Measurements from ENCODE around the gene ZNF362.
A peak's percentile ranks its signal among the peaks of the same experiment; 100 is the strongest.

Gene ZNF362

DNA sequence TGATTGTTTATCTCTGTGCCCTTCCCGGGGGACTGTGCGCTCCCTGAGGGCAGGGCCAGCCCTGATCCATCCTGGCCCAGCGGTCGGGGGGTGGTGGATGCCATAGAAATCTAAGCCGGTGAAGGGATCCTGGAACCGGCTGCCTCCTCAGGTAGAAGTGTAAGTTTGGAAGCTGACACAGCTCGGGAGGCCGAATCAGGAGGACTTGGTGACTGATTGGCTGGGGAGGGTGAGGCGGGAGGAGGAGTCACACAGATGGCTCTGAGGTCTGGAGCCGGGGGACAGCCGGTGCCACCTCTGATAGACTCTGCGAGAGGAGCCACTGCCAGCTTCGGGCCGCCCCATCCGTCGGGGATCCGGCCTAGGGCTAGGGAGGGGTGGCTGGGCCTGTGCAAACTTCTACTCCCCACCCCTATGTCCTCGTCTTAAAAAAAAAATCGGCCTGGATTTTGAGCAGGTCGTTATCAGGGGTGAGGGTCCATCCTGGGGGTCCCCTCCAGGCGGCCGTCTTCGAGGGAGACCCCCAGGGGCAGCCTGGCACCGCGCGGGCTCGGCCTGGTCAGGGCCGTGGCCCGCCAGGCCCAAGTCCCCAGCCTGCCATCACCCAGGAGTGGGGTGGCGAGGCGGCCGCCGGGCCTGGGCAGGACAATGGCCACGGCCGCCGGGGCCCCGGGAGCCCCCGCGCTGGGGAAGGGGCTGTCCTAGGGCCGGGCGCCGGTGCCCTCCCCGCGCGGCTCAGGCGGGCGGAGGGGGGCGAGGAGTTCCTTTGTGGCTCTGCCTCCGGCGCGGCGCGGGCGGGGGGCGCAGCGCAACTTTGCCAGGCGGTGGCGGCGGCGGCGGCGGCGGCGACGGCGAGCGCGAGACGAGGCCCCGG lies 708 bp upstream of the ZNF362 start:
- peak overlapping the region; percentile 65; the same call in 1 of the 2 replicates for H3K4me3 ChIP-seq (ENCODE audit: low read length)
- no peak for TF ChIP-seq ZNF274 (IDR thresholded peaks at IDR 0.05; ENCODE audit: low read depth, low read length)

GRCh38 chr1:33256221-33256470 lies 146 bp upstream of the ZNF362 start:
- peak overlapping the region; percentile 97; the same call in 1 of the 2 replicates for H3K4me3 ChIP-seq (ENCODE audit: low read length)
- TF ChIP-seq ZNF274 (IDR thresholded peaks at IDR 0.05; ENCODE audit: low read depth, low read length) = no peak

- no peak for TF ChIP-seq ZNF274 (IDR thresholded peaks at IDR 0.05; ENCODE audit: low read depth, low read length)
- peak overlapping the region; percentile 97 for H3K4me3 ChIP-seq (ENCODE audit: low read length)
These were observed 997 bp downstream of the ZNF362 start for GRCh38 chr1:33257207-33257771.

GRCh38 chr1:33257772-33258712 lies 1.8 kb downstream of the ZNF362 start:
- peak overlapping the region; percentile 97 for H3K4me3 ChIP-seq (ENCODE audit: low read length)
- no peak for TF ChIP-seq ZNF274 (IDR thresholded peaks at IDR 0.05; ENCODE audit: low read depth, low read length)

- H3K4me3 ChIP-seq (ENCODE audit: low read length) = no peak overlapping the region
- no peak for TF ChIP-seq ZNF274 (IDR thresholded peaks at IDR 0.05; ENCODE audit: low read depth, low read length)
These were observed 2.5 kb downstream of the ZNF362 start for GRCh38 chr1:33258788-33259274.

DNA sequence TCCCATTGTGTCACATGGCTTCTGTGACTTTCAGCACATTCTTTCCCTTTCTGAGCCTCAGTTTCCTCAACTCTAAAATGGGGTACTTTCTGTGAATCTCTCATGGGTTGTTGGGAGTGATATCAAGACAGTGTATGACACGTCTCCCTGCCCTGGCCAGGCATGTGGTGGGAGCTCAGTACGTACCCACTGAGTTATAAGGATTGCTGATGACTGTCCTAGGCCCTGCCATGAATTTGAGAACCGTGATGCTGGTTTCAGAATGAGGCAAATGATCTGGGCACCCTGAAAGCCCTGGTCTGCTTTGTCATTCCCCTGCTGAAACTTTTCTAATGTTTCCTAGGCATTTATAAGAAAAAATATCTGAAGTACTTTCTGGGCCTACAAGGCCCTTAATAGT lies 3.6 kb downstream of the ZNF362 start:
- TF ChIP-seq ZNF274 (IDR thresholded peaks at IDR 0.05; ENCODE audit: low read depth, low read length) = no peak

DNA sequence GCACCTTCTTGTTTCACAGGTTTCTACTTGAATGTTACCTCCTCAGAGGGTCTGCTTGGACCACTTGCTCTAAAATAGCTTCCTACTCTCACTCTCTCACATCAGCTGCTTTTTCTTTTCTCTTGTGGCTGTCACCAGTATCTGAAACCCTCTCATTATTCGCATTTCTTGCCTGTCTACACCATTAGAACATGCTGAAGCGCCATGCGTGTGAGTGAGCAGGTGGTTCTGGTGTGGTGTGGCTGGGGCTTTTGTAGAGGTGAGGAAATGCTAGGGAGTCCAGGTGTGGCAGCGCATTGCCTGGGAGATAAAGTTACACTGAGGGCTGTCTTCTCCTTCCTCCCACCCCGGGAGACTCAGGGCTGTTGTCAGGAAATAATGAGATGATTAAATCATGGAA lies 4.1 kb downstream of the ZNF362 start:
- H3K4me3 ChIP-seq (ENCODE audit: low read length) = no peak overlapping the region
- no peak for TF ChIP-seq ZNF274 (IDR thresholded peaks at IDR 0.05; ENCODE audit: low read depth, low read length)

More for the DNA sequence above, 3.6 kb downstream of the ZNF362 start:
- no peak overlapping the region for H3K4me3 ChIP-seq (ENCODE audit: low read length)

DNA sequence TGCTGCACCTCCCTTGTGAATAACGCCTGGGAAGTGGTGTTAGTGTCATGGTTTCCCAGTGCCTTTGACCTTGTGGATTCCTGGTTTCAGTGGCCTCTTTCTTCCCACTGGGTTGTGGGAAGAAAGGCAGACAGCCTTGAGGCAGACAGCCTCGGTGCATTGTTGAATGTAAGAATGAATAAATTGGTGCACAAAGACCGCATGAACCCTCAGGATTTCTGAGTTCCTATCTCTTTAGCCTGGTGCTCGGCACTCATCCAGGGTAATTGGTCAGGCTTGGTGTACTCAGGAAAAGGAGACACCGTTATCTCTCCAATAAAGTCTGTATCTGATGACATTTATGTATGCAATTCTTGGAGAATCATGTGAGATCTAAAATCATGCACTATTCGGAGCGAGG lies 5.1 kb downstream of the ZNF362 start:
- H3K4me3 ChIP-seq (ENCODE audit: low read length) = no peak overlapping the region
- no peak for TF ChIP-seq ZNF274 (IDR thresholded peaks at IDR 0.05; ENCODE audit: low read depth, low read length)

DNA sequence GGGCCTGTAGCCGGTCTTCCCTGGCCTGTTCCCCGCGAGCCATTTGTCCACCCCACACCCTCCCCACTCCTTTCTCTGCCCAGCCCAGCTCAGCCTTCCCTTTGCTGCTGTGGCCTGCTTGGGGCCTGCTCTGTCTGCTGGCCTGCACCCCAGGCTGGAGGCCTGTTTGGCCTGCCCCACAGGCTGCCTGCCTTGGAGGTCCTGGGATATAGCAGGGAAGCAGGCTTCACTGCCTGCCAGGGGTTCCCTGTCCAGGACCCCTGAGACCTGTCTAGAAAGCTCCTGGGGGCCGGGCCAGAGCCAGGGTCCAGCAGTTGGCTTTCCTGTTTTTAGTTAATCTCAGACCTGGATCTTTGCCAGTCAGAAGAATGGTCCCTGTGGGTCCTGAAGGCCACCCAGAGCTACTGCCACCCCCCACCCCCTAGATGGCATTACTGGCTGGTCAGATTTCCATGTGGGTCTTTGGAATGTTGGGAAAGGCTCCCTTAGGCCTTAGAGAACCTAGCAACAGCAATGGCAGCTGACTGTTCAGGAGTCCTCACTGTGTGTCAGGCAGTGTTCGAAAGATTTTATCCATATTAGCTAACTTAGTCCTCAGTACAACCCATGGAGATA lies 7.7 kb downstream of the ZNF362 start:
- H3K4me3 ChIP-seq (ENCODE audit: low read length) = no peak overlapping the region
- TF ChIP-seq ZNF274 (IDR thresholded peaks at IDR 0.05; ENCODE audit: low read depth, low read length) = no peak

GRCh38 chr1:33265780-33266605 lies 9.7 kb downstream of the ZNF362 start:
- no peak overlapping the region for H3K4me3 ChIP-seq (ENCODE audit: low read length)
- TF ChIP-seq ZNF274 (IDR thresholded peaks at IDR 0.05; ENCODE audit: low read depth, low read length) = no peak

DNA sequence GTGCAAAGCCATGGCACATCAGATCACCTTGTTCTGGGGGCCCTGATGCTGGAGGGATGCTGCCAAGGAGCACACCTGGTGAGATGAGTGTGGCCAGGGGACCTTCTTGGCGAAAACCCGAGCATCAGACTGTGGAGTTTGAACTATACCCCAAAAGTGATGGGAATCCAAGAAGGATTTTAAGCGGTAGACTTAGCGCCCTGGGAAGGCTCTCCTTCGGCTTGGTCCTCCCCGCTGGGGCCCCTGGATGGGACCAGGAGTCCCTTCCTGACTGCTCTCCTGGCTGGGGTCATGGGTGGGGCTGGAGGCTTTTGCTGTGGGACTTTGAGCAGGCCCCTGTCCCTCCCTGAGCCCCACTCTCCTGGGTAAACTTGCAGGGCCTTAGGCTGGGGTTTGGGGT lies 10.5 kb downstream of the ZNF362 start:
- H3K4me3 ChIP-seq (ENCODE audit: low read length) = no peak overlapping the region
- TF ChIP-seq ZNF274 (IDR thresholded peaks at IDR 0.05; ENCODE audit: low read depth, low read length) = no peak

GRCh38 chr1:33267468-33268205 lies 11.3 kb downstream of the ZNF362 start:
- TF ChIP-seq ZNF274 (IDR thresholded peaks at IDR 0.05; ENCODE audit: low read depth, low read length) = no peak
- H3K4me3 ChIP-seq (ENCODE audit: low read length) = no peak overlapping the region

- no peak for TF ChIP-seq ZNF274 (IDR thresholded peaks at IDR 0.05; ENCODE audit: low read depth, low read length)
- H3K4me3 ChIP-seq (ENCODE audit: low read length) = no peak overlapping the region
These were observed 12.2 kb downstream of the ZNF362 start for GRCh38 chr1:33268457-33268856.

Data from GM08714 (cell line).